ENCODE measurements around the gene EFCAB6. TPM values are rescaled to one million over a fixed set of nuclear protein-coding genes. Genes with fewer than 3 reads are reported as not detected.

EFCAB6 gene
- total RNA-seq, 1 donor from 2014 or later: 1.1 TPM

DNA sequence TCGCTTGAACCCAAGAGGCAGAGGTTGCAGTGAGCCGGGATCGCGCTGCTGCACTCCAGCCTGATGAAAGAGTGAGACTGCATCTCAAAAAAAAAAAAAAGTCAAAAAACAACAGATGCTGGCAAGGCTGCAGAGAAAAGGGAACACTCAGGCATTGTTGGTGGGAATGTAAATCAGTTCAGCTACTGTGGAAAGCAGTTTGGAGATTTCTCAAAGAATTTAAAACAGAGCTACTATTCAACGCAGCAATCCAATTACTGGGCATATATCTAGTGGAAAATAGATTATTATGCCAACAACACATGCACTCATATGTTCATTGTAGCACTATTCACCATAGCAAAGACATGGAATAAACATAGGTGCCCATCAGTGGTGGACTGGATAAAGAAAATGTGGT, 89.7 kb downstream of the EFCAB6 start:
- no peak for TF ChIP-seq CTCF (IDR thresholded peaks at IDR 0.05)
- no peaks in the 10 kb centered on the region for H3K36me3 Mint-ChIP-seq (ENCODE audit: low read depth)
- peaks cover 7% of the 10 kb centered on the region for H3K4me1 Mint-ChIP-seq (ENCODE audit: low read depth)

DNA sequence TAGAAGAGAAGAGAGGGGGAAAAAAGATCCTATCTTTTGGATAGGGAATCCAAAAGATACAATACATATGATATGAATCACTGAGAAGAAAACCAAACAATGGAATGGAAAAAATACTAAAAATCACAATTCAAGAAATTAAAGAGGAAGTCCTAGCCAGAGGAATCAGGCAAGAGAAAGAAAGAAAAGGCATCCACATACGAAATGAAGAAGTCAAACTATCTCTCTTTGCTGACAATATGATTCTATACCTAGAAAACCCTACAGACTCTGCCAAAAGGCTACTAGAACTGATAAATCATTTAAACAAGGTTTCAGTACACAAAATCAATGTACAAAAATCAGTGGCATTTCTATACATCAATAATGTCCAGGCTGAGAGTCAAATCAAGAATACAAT, 91.4 kb downstream of the EFCAB6 start:
- H3K27me3 Mint-ChIP-seq (ENCODE audit: low read depth): peaks cover 9% of the 10 kb centered on the region
- H3K27ac Mint-ChIP-seq (ENCODE audit: unreplicated experiment): no peak overlapping the region
- no peaks in the 10 kb centered on the region for H3K36me3 Mint-ChIP-seq (ENCODE audit: low read depth)
- no peak overlapping the region for H3K4me3 Mint-ChIP-seq (ENCODE audit: unreplicated experiment)
- H3K4me1 Mint-ChIP-seq (ENCODE audit: low read depth): no peaks in the 10 kb centered on the region
- DNase-seq (ENCODE audit: low spot score): no peak
- H3K9me3 Mint-ChIP-seq (ENCODE audit: low read depth): peaks cover 7% of the 10 kb centered on the region
- no peak for TF ChIP-seq CTCF (IDR thresholded peaks at IDR 0.05)

More for the DNA sequence above, 89.7 kb downstream of the EFCAB6 start:
- Mint-ChIP-seq H3K27ac (ENCODE audit: unreplicated experiment) (no peak overlapping the region), H3K9me3 (ENCODE audit: low read depth) (peaks cover 7% of the 10 kb centered on the region), H3K4me3 (ENCODE audit: unreplicated experiment) (no peak overlapping the region), H3K27me3 (ENCODE audit: low read depth) (peaks cover 9% of the 10 kb centered on the region)
- no peak for DNase-seq (ENCODE audit: low spot score)

- no peak overlapping the region for H3K27ac Mint-ChIP-seq (ENCODE audit: unreplicated experiment)
- peaks cover 2% of the 10 kb centered on the region for H3K36me3 Mint-ChIP-seq (ENCODE audit: low read depth)
- no peaks in the 10 kb centered on the region for H3K4me1 Mint-ChIP-seq (ENCODE audit: low read depth)
- peaks cover 5% of the 10 kb centered on the region for H3K27me3 Mint-ChIP-seq (ENCODE audit: low read depth)
- peaks cover 8% of the 10 kb centered on the region for H3K9me3 Mint-ChIP-seq (ENCODE audit: low read depth)
- no peak for DNase-seq (ENCODE audit: low spot score)
- TF ChIP-seq CTCF (IDR thresholded peaks at IDR 0.05): no peak
- no peak overlapping the region for H3K4me3 Mint-ChIP-seq (ENCODE audit: unreplicated experiment)
These were observed 98.0 kb downstream of the EFCAB6 start for GRCh38 chr22:43714104-43714503.

GRCh38 chr22:43711681-43712080, 100.4 kb downstream of the EFCAB6 start:
- Mint-ChIP-seq H3K27me3 (ENCODE audit: low read depth) (peaks cover 6% of the 10 kb centered on the region), H3K4me1 (ENCODE audit: low read depth) (no peaks in the 10 kb centered on the region), H3K9me3 (ENCODE audit: low read depth) (peaks cover 8% of the 10 kb centered on the region), H3K4me3 (ENCODE audit: unreplicated experiment) (no peak overlapping the region), H3K27ac (ENCODE audit: unreplicated experiment) (no peak overlapping the region), H3K36me3 (ENCODE audit: low read depth) (peaks cover 2% of the 10 kb centered on the region)
- TF ChIP-seq CTCF (IDR thresholded peaks at IDR 0.05): no peak
- no peak for DNase-seq (ENCODE audit: low spot score)

DNA sequence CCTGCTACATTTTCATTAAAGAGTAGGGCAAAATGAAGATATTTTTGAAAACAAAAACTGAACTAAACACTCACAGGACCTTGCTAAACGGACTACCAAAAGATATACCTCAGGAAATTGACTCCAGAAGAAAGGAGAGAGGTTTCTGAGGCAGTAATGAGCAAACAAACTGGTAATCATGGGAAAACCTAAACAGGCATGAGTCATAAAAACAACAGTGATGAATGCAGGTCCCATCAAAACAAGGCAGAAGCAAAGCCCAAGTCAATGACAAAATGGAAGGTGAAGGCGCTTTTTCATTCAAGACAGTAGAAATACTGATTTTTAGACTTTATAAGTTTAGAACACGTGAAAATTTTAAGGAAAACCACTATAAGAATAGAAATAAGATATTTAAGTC, 104.5 kb downstream of the EFCAB6 start:
- no peak for DNase-seq (ENCODE audit: low spot score)
- peaks cover 3% of the 10 kb centered on the region for H3K27me3 Mint-ChIP-seq (ENCODE audit: low read depth)
- no peaks in the 10 kb centered on the region for H3K4me1 Mint-ChIP-seq (ENCODE audit: low read depth)
- TF ChIP-seq CTCF (IDR thresholded peaks at IDR 0.05): no peak
- H3K36me3 Mint-ChIP-seq (ENCODE audit: low read depth): peaks cover 4% of the 10 kb centered on the region
- no peak overlapping the region for H3K4me3 Mint-ChIP-seq (ENCODE audit: unreplicated experiment)
- no peak overlapping the region for H3K27ac Mint-ChIP-seq (ENCODE audit: unreplicated experiment)
- H3K9me3 Mint-ChIP-seq (ENCODE audit: low read depth): peaks cover 19% of the 10 kb centered on the region

Measured in chondrocyte (in vitro differentiated cells).